Measurements from ENCODE around the gene TBRG1. TPM values are rescaled to one million over a fixed set of nuclear protein-coding genes. Genes with fewer than 3 reads are reported as not detected.

The TBRG1 gene
- total RNA-seq (2022; extraction: Qiagen RNA extraction): 16.2 to 18.0 TPM (median 17.1 TPM) in 5 replicates

DNA sequence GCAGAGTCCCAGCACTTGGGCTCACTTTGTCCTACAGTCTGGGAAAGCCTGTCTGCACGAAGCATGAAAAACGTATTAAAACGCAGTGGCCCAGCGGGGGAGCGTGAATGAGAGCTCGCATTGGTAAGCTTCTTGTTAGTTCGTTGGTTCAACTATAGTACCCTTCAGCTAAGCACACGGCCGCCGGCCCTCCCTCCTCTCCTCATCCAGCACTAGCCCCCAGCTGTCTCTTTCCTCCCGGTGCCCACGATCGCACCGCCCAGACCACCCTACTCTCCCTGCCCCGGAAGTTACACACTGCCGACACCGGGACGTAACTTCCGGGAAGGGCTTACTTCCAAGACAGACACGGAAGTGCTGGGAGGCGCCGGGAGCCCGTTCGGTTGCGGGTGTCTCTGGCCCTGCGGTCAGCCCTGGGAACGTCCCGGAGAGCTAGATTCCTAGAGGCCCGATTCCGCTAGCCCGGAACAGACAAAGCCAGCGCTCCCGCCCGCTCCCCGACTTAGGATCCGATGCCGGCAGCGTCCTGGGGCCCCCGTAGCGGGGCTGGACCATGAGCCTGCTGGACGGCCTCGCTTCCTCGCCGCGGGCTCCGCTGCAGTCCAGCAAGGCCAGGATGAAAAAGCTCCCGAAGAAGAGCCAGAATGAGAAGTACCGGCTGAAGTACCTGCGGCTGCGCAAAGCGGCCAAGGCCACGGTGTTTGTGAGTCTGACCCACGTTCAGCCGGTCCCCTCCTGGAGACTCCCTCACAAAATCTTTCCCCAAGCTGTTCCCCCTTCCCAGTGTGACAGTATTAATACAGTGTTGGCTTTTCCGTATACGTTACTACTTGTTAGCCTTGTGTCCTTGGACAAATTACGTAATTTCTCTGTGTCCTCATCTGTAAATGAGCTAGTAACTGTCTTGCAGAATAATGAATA lies at the start of gene TBRG1:
Gene TBRG1 (plus strand): TSS at position 334 of the 921 bp plus-strand sequence. CDS start 220 bp downstream, at position 554.

DNA sequence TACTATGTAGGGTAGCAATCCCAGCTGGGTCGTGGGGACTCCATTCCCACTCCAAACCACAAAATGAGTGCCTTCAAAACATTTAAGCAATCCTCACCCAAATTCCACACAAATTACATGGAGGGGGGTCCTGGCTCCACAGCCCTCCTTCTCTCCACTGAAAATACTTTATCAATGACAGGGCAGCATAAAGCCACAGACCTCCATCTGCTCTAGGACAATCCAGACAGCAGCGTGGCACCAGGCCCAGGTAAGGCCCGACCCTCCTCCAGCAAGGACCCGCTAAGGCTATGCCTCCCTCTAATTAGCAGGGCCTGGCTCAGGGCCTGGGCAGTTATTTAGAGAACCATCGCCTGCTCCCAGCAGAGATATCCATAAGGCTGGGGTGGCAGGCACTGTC lies 11.6 kb upstream of the TBRG1 start, which contains the start of gene PANX3:
Gene PANX3 (plus strand): TSS at position 365 of the 400 bp plus-strand sequence. CDS start 129 bp downstream, outside the sequence.

GRCh38 chr11:124673333-124674167 lies 50.9 kb downstream of the TBRG1 start, which contains the start of the genes SIAE and SPA17:
TSS of gene SIAE (minus strand) at chr11:124673739. CDS start at chr11:124673708, 31 bp downstream.
TSS of gene SPA17 (plus strand) at chr11:124673904. CDS start at chr11:124675265, 1,361 bp downstream.

Other genes starting within 250 kb of the TBRG1 start
- gene OR8B2, start 238.4 kb upstream of the TBRG1 start, total RNA-seq (2022; extraction: Qiagen RNA extraction): not detected in 5 replicates
- not detected in 5 replicates for gene OR8B3, start 223.8 kb upstream of the TBRG1 start, total RNA-seq (2022; extraction: Qiagen RNA extraction)
- not detected in 5 replicates for gene OR8B4, start 198.0 kb upstream of the TBRG1 start, total RNA-seq (2022; extraction: Qiagen RNA extraction)
- not detected in 5 replicates for gene OR8B8, start 177.2 kb upstream of the TBRG1 start, total RNA-seq (2022; extraction: Qiagen RNA extraction)
- not detected in 5 replicates for gene OR8B12, start 79.2 kb upstream of the TBRG1 start, total RNA-seq (2022; extraction: Qiagen RNA extraction)
- not detected in 5 replicates for gene OR8A1, start 52.9 kb upstream of the TBRG1 start, total RNA-seq (2022; extraction: Qiagen RNA extraction)
- not detected in 5 replicates for gene PANX3, start 11.4 kb upstream of the TBRG1 start, total RNA-seq (2022; extraction: Qiagen RNA extraction)
- gene SIAE, start 50.9 kb downstream of the TBRG1 start, total RNA-seq (2022; extraction: Qiagen RNA extraction): 13.8 to 15.8 TPM (median 14.0 TPM) in 5 replicates
- gene SPA17, start 51.0 kb downstream of the TBRG1 start, total RNA-seq (2022; extraction: Qiagen RNA extraction): 17.3 to 31.0 TPM (median 17.9 TPM) in 5 replicates
- 6.3 to 11.9 TPM (median 11.1 TPM) in 5 replicates for gene NRGN, start 117.1 kb downstream of the TBRG1 start, total RNA-seq (2022; extraction: Qiagen RNA extraction)
- 0.07 TPM in 1 of 5 replicates, not detected in the others for gene VSIG2, start 129.4 kb downstream of the TBRG1 start, total RNA-seq (2022; extraction: Qiagen RNA extraction)
- 9.1 to 13.4 TPM (median 12.1 TPM) in 5 replicates for gene ESAM, start 139.4 kb downstream of the TBRG1 start, total RNA-seq (2022; extraction: Qiagen RNA extraction)
- 5.0 to 6.1 TPM (median 5.3 TPM) in 5 replicates for gene MSANTD2, start 177.5 kb downstream of the TBRG1 start, total RNA-seq (2022; extraction: Qiagen RNA extraction)
- 1.4 to 3.1 TPM (median 3.0 TPM) in 5 replicates for gene ROBO3, start 242.6 kb downstream of the TBRG1 start, total RNA-seq (2022; extraction: Qiagen RNA extraction)

All from A549 treated with CORT108297 at 1 μM for 4 hours (cell line).